Measurements from ENCODE around the gene DDIT4.
A peak's percentile ranks its signal among the peaks of the same experiment; 100 is the strongest.

Gene DDIT4

GRCh38 chr10:72315054-72315453 is 41.3 kb downstream of the DDIT4 start:
- no peaks in the 10 kb centered on the region for H3K27me3 ChIP-seq
- no peak for DNase-seq
- TF ChIP-seq CTCF (IDR thresholded peaks at IDR 0.05; ENCODE audit: low read depth, low read length), result no peak
- no peak overlapping the region for H3K4me3 ChIP-seq (ENCODE audit: low read depth, low read length)
- H3K9me3 ChIP-seq, result no peaks in the 10 kb centered on the region
- H3K36me3 ChIP-seq, result no peaks in the 10 kb centered on the region
- H3K4me1 ChIP-seq, result peaks cover 27% of the 10 kb centered on the region

- Histone ChIP-seq H3K4me3 (ENCODE audit: low read depth, low read length) (no peak overlapping the region), H3K27me3 (no peaks in the 10 kb centered on the region), H3K36me3 (no peaks in the 10 kb centered on the region), H3K9me3 (no peaks in the 10 kb centered on the region), H3K4me1 (peaks cover 24% of the 10 kb centered on the region)
- no peak for TF ChIP-seq CTCF (IDR thresholded peaks at IDR 0.05; ENCODE audit: low read depth, low read length)
- DNase-seq, result no peak
These were observed 42.1 kb downstream of the DDIT4 start for GRCh38 chr10:72315611-72316385.

GRCh38 chr10:72316386-72316700 is 42.6 kb downstream of the DDIT4 start:
- peaks cover 25% of the 10 kb centered on the region for H3K4me1 ChIP-seq
- TF ChIP-seq CTCF (IDR thresholded peaks at IDR 0.05; ENCODE audit: low read depth, low read length), result no peak
- no peak overlapping the region for H3K4me3 ChIP-seq (ENCODE audit: low read depth, low read length)

GRCh38 chr10:72316748-72317435 is 43.2 kb downstream of the DDIT4 start:
- no peaks in the 10 kb centered on the region for H3K27me3 ChIP-seq
- no peak for TF ChIP-seq CTCF (IDR thresholded peaks at IDR 0.05; ENCODE audit: low read depth, low read length)
- no peaks in the 10 kb centered on the region for H3K9me3 ChIP-seq
- H3K36me3 ChIP-seq, result no peaks in the 10 kb centered on the region
- H3K4me1 ChIP-seq, result peaks cover 30% of the 10 kb centered on the region
- no peak overlapping the region for H3K4me3 ChIP-seq (ENCODE audit: low read depth, low read length)
- DNase-seq, result peak; percentile 95

More at GRCh38 chr10:72316386-72316700, 42.6 kb downstream of the DDIT4 start:
- DNase-seq, result no peak
- Histone ChIP-seq H3K9me3 (no peaks in the 10 kb centered on the region), H3K27me3 (no peaks in the 10 kb centered on the region), H3K36me3 (no peaks in the 10 kb centered on the region)

- H3K4me3 ChIP-seq (ENCODE audit: low read depth, low read length), result peak overlapping the region; percentile 19; the same call in 1 of the 2 replicates
- no peaks in the 10 kb centered on the region for H3K27me3 ChIP-seq
- no peak for DNase-seq
- H3K4me1 ChIP-seq, result peaks cover 40% of the 10 kb centered on the region
- no peaks in the 10 kb centered on the region for H3K9me3 ChIP-seq
- TF ChIP-seq CTCF (IDR thresholded peaks at IDR 0.05; ENCODE audit: low read depth, low read length), result no peak
- H3K36me3 ChIP-seq, result no peaks in the 10 kb centered on the region
These were observed 44.9 kb downstream of the DDIT4 start for GRCh38 chr10:72318418-72319262.

All from BE2C (cell line).